IMR-90 (cell line): ENCODE results near the gene TMEM141.

Source experiments
- CTCF ChIP-seq: conservative IDR thresholded peaks from 2 replicates; pipeline ENCODE4 v1.5.1; 2012; ENCODE audit warnings: mild to moderate bottlenecking, low read depth, low read length, improper control_type of control experiment
- RFX5 ChIP-seq: IDR thresholded peaks from 2 replicates; pipeline ENCODE4 v1.8.0; 2012; ENCODE audit warnings: low read depth, mild to moderate bottlenecking, low read length, moderate library complexity

GRCh38 chr9:136802321-136802720 is 11.2 kb downstream of the TMEM141 start:
- TF ChIP-seq CTCF (no peak), RFX5 (no peak)
